ENCODE results near the gene EDN1. TPM values are rescaled to one million over a fixed set of nuclear protein-coding genes. Genes with fewer than 3 reads are reported as not detected.
"Not testable (repeated sequence)": the region's sequence is repeated elsewhere in the genome, so short reads cannot be mapped to it uniquely, and the experiment has no call there.

The EDN1 gene
- total and polyA plus RNA-seq, 10 of the 15 experiments (the other 5 are each of a cell fraction or from before 2014, with no cell fraction given), result 2.0 to 6.6 (median 3.1) TPM

GRCh38 chr6:12331951-12332749, 42.0 kb downstream of the EDN1 start:
- DNase-seq (ENCODE audit: low read depth, low spot score) (no peak), ATAC-seq (no peak), FAIRE-seq (no peak)
- Histone ChIP-seq H3K27ac (ENCODE audit: control insufficient read depth, insufficient read depth) (no peak overlapping the region), H2AFZ (ENCODE audit: control insufficient read depth, low read depth, low read length) (no peak overlapping the region), H3K36me3 (ENCODE audit: control insufficient read depth in 2 of 2, insufficient read depth in 2 of 2, low read length in 1 of 2) (no peaks in the 10 kb centered on the region), H3K9me3 (replicated peaks; ENCODE audit: control insufficient read depth, insufficient read depth, low read length) (no peaks in the 10 kb centered on the region; the same call in 2 of the 3 replicates), H4K20me1 (ENCODE audit: control insufficient read depth, insufficient read depth) (no peaks in the 10 kb centered on the region), H3K9ac (ENCODE audit: control insufficient read depth, insufficient read depth, low read length) (no peak overlapping the region), H3K79me2 (ENCODE audit: control insufficient read depth, insufficient read depth, low read length) (no peaks in the 10 kb centered on the region), H3K4me1 (ENCODE audit: control insufficient read depth, insufficient read depth, low read length) (peaks cover 21% of the 10 kb centered on the region), H3K4me2 (ENCODE audit: control insufficient read depth, insufficient read depth) (no peak overlapping the region), H3K4me3 (no peak overlapping the region), H3K27me3 (replicated peaks in 1 of 2; ENCODE audit: control insufficient read depth in 2 of 2, insufficient read depth in 2 of 2, low read length in 1 of 2) (no peaks in the 10 kb centered on the region)
- ChIA-PET RAD21 (ENCODE audit: unreplicated experiment) (interaction anchor here (1.2 to 8.0 kb wide), 9 partner anchors 24 to 271 kb away, joined by 3 to 152 read pairs (median 15); partner anchors contain the start of gene EDN1), CTCF (interaction anchor here (0.7 to 4.8 kb wide), 13 partner anchors 7 to 270 kb away, joined by 3 to 81 read pairs (median 5); no protein-coding TSS in a partner anchor), SMC1A (ENCODE audit: uncharacterized antibody, unreplicated experiment) (interaction anchor here (1.0 to 8.6 kb wide), 13 partner anchors 11 to 273 kb away, joined by 3 to 270 read pairs (median 11); partner anchors contain the start of gene EDN1), POLR2A (interaction anchor here (0.6 to 4.7 kb wide), 10 partner anchors 12 to 1380 kb away, joined by 3 to 23 read pairs (median 4); partner anchors contain the start of gene RANBP9)
- WGBS (ENCODE audit: insufficient coverage, insufficient replicate concordance, low lambda C conversion rate, missing lambda C conversion rate), result 82% methylated on average over 8 of the region's 8 CpGs
- intact Hi-C loops (cut with micrococcal nuclease; ENCODE audit: unreplicated experiment) (loop anchor here (2.0 kb wide), 1 partner anchor 37 kb away; no protein-coding TSS in a partner anchor), in situ Hi-C loops (cut with MboI) (no loop called here)
- TF ChIP-seq SPI1 (IDR thresholded peaks at IDR 0.05; ENCODE audit: borderline replicate concordance, insufficient read depth, low read depth, low read length), result peak; percentile 17; the same call in 1 of the 2 replicates
- no peak for TF ChIP-seq SMAD5 (IDR thresholded peaks at IDR 0.05; ENCODE audit: low read depth)
- no TSS peak for BruUV-seq (replicated peaks)

GRCh38 chr6:12332750-12333079, 42.6 kb downstream of the EDN1 start:
- H3K4me3 ChIP-seq; in situ Hi-C loops (cut with MboI); H3K27me3 ChIP-seq (replicated peaks in 1 of 2; ENCODE audit: control insufficient read depth in 2 of 2, insufficient read depth in 2 of 2, low read length in 1 of 2); H3K9me3 ChIP-seq (replicated peaks; ENCODE audit: control insufficient read depth, insufficient read depth, low read length); H3K36me3 ChIP-seq (ENCODE audit: control insufficient read depth in 2 of 2, insufficient read depth in 2 of 2, low read length in 1 of 2); DNase-seq (ENCODE audit: low read depth, low spot score); H3K27ac ChIP-seq (ENCODE audit: control insufficient read depth, insufficient read depth); FAIRE-seq; H4K20me1 ChIP-seq (ENCODE audit: control insufficient read depth, insufficient read depth); BruUV-seq (replicated peaks); H3K4me2 ChIP-seq (ENCODE audit: control insufficient read depth, insufficient read depth); H3K79me2 ChIP-seq (ENCODE audit: control insufficient read depth, insufficient read depth, low read length); H3K9ac ChIP-seq (ENCODE audit: control insufficient read depth, insufficient read depth, low read length); intact Hi-C loops (cut with micrococcal nuclease; ENCODE audit: unreplicated experiment); ATAC-seq; H2AFZ ChIP-seq (ENCODE audit: control insufficient read depth, low read depth, low read length): not testable (repeated sequence)
- ChIA-PET CTCF (interaction anchor here (1.0 to 4.8 kb wide), 7 partner anchors 8 to 269 kb away, joined by 3 to 81 read pairs (median 5); no protein-coding TSS in a partner anchor), RAD21 (ENCODE audit: unreplicated experiment) (interaction anchor here (1.2 to 8.0 kb wide), 7 partner anchors 23 to 270 kb away, joined by 3 to 152 read pairs (median 50); partner anchors contain the start of gene EDN1), POLR2A (interaction anchor here (0.6 to 4.7 kb wide), 10 partner anchors 24 to 1379 kb away, joined by 3 to 23 read pairs (median 4); partner anchors contain the start of gene RANBP9), SMC1A (ENCODE audit: uncharacterized antibody, unreplicated experiment) (interaction anchor here (1.1 to 8.6 kb wide), 9 partner anchors 11 to 272 kb away, joined by 3 to 270 read pairs (median 66); partner anchors contain the start of gene EDN1)
- 0 out of 2 replicates have a peak, but pooled peaks have one; percentile 7 for TF ChIP-seq RELB (IDR thresholded peaks at IDR 0.05; ENCODE audit: low read depth)
- peaks cover 21% of the 10 kb centered on the region for H3K4me1 ChIP-seq (ENCODE audit: control insufficient read depth, insufficient read depth, low read length)
- 95% methylated on average over 5 of the region's 5 CpGs for WGBS (ENCODE audit: insufficient coverage, insufficient replicate concordance, low lambda C conversion rate, missing lambda C conversion rate)
